GM18499 (cell line): ENCODE results near the gene BPTF.
"Not testable (repeated sequence)": the region's sequence is repeated elsewhere in the genome, so short reads cannot be mapped to it uniquely, and the experiment has no call there.

Source experiments
- ATAC-seq: cut with Tn5 transposase; IDR thresholded peaks from one replicate; pipeline ENCODE4 v1.9.1; 2021; ENCODE audit warnings: moderate number of reproducible peaks; ENCODE audit not compliant: insufficient read depth, unreplicated experiment

The BPTF gene

GRCh38 chr17:67833946-67834631 is 8.8 kb downstream of the BPTF start:
- ATAC-seq = no peak

GRCh38 chr17:67834634-67835033 is 9.3 kb downstream of the BPTF start:
- ATAC-seq = no peak

GRCh38 chr17:67836205-67836987 is 11.1 kb downstream of the BPTF start:
- no peak for ATAC-seq

GRCh38 chr17:67837965-67838364 is 12.7 kb downstream of the BPTF start:
- ATAC-seq = no peak

GRCh38 chr17:67838538-67838937 is 13.2 kb downstream of the BPTF start:
- ATAC-seq = no peak

GRCh38 chr17:67841992-67842391 is 16.7 kb downstream of the BPTF start:
- no peak for ATAC-seq

- no peak for ATAC-seq
These were observed 17.3 kb downstream of the BPTF start for GRCh38 chr17:67842648-67843047.

- no peak for ATAC-seq
These were observed 20.1 kb downstream of the BPTF start for GRCh38 chr17:67845374-67845773.

GRCh38 chr17:67848189-67848588 is 22.9 kb downstream of the BPTF start:
- not testable (repeated sequence) for ATAC-seq

- not testable (repeated sequence) for ATAC-seq
These were observed 23.5 kb downstream of the BPTF start for GRCh38 chr17:67848846-67849245.

GRCh38 chr17:67850991-67851631 is 25.8 kb downstream of the BPTF start:
- no peak for ATAC-seq

GRCh38 chr17:67853703-67854102 is 28.4 kb downstream of the BPTF start:
- no peak for ATAC-seq

- no peak for ATAC-seq
These were observed 29.1 kb downstream of the BPTF start for GRCh38 chr17:67854378-67854777.

- no peak for ATAC-seq
These were observed 30.4 kb downstream of the BPTF start for GRCh38 chr17:67855504-67856324.

GRCh38 chr17:67856402-67856801 is 31.1 kb downstream of the BPTF start:
- ATAC-seq = not testable (repeated sequence)

- no peak for ATAC-seq
These were observed 37.4 kb downstream of the BPTF start for GRCh38 chr17:67862614-67863217.

GRCh38 chr17:67863624-67864247 is 38.4 kb downstream of the BPTF start:
- no peak for ATAC-seq

GRCh38 chr17:67865438-67865837 is 40.1 kb downstream of the BPTF start:
- no peak for ATAC-seq

GRCh38 chr17:67867591-67867990 is 42.3 kb downstream of the BPTF start:
- no peak for ATAC-seq

- no peak for ATAC-seq
These were observed 42.9 kb downstream of the BPTF start for GRCh38 chr17:67868176-67868575.
